Measurements from ENCODE around the gene SHROOM1.
A peak's percentile ranks its signal among the peaks of the same experiment; 100 is the strongest.

SHROOM1 gene

DNA sequence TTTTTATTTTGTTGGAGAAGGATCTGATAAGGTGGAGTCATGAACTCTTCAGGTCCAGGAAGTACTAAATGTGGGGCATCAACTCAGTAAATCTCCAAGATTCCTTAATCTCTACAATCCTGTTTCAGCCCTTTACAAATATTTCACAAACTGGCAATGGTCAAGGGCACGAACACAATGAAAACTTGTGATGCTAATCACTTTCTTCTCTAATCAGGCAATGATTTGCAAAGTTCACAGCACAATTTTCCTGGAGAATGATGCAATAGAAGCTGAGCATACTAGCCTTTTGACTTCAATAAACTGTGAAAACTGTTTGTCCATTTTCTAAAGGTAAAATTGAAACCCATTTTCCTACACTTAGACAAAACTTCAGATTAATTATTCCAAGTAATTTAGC lies 18.9 kb upstream of the SHROOM1 start:
- no peak for DNase-seq

DNA sequence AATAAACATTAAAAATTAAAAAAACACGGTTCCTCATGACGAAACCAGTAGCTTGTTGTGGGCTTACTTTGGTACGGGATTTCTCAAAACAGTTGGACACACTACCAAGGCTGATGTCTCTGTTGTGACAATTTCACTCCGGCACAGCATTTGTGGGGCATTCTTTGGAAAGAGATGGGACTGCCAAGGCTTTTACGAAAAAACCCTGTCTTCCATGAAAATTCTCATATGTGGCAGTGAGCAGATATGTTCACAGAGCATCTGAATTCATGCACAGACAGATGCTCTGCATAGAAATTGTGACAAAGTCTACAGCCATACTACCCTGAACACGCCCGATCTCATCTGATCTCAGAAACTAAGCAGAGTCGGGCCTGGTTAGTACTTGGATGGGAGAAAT lies 17.8 kb upstream of the SHROOM1 start:
- DNase-seq = no peak

DNA sequence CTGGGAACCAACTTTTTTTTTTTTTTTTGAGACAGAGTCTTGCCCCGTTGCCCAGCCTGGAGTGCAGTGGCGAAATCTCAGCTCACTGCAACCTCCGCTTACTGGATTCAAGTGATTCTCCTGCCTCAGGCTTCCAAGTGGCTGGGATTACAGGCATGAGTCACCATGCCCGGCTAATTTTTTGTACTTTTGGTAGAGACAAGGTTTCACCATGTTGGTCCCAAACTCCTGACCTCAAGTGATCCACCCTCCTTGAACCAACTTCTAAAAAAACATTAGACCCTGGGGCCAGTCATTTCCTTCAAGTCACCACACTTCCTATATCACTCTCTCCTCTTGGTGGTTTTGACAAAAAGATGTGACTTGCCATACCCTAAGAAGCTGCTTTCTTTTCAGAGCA lies 10.9 kb upstream of the SHROOM1 start:
- DNase-seq = no peak

DNA sequence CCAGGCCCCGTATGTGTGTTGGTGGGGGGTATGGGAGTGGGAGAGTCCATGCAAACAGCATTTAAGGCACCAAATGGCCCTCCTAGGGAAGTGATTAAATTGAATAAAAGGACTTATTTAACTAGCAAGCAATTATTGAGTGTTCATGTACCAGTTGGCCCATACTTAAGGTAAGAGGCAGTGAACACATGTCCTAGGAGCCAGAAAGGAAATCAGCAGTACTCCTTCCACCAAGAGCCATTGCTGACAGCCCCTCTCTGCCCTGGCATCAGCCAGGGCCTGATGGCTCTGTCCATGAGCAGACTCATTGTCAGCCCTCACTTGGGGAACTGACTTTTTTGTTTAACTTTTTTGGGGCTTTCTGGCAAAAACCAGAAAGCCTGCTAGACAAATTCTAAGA lies 10.4 kb upstream of the SHROOM1 start:
- DNase-seq = no peak

DNA sequence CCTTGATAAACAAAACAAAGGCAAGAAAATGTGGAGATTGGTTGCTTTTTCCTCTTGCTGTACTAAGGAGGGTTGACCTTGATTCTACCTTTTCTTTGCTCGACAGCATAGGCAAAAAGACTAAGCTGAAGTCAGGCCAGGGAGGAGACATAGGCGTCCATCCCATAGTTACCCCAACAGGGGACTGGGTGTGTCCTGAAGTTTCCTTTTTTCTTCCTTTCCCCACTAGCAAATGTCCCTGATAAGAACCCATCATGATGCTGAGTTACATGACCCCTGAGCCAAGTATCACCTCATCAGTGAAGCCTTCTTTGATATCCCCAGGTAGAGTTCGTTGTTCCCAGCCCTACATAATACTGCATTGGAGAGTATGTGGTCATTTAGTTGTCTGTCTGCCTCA lies 9.9 kb upstream of the SHROOM1 start:
- DNase-seq = no peak

DNA sequence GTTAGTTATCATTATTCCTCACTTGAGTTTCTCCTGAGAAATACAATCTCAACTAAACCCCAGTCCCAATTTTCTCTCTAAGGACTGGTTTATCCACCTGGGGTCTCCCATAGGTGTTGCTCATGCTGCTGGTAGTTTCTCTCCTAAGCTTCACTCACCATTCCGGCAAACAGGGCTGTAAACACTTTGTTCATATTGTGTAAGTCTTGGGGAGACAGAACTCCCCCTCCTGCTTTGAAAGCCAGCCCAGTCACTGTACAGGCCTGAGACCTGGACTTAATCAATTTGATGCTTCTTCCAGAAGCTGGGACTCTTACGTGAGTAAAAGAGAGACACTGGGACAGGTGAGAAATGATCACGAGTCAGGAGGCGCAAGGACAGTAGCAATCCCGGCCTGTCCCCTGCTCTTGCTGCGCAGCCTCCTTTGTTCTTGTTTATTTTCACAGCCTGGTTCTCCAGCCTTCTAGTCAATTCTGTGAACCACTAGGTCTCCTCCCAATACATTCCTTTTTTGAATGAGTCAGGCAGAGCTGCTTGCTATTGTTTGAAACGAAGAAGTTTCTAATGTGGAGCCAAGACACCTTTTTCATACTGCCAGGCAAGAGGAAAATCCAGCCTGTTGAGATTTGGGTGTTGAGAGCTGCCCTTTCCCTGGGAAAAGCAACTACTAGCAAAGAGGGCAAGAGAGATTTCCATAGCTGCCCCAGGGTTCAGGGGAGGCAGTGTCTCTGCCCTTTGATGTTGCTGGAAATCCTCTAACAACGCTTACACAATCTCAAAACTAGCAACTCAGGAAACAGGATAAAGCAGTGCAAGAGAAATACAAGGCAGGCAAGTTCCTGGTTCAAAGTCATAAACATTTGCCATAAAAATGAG lies 9.2 kb upstream of the SHROOM1 start:
- no peak for DNase-seq

- DNase-seq = no peak
Measured at GRCh38 chr5:132838516-132839282, 8.3 kb upstream of the SHROOM1 start.

DNA sequence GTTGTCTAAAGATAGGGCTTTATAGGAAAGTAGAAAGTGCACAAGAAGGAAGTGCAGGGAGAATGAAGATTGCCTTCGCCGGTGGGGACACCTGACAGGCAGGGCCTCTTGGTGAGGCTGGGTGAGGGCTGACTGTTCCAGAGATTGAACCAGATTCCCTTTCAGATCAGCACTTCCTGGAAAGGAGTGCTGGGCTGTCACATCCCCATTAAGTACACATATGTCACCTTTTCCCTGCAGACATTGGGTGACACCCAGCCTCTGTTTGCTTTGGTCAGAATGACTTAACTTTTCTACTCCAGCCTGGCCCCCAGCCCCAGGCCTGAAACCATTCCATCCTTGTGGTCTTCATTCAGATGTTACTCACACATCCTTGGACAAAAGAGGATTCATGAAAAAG lies 7.4 kb upstream of the SHROOM1 start:
- no peak for DNase-seq

- DNase-seq = no peak
Measured at GRCh38 chr5:132836852-132837251, 6.4 kb upstream of the SHROOM1 start.

GRCh38 chr5:132834057-132834456 lies 3.6 kb upstream of the SHROOM1 start:
- DNase-seq = no peak

DNA sequence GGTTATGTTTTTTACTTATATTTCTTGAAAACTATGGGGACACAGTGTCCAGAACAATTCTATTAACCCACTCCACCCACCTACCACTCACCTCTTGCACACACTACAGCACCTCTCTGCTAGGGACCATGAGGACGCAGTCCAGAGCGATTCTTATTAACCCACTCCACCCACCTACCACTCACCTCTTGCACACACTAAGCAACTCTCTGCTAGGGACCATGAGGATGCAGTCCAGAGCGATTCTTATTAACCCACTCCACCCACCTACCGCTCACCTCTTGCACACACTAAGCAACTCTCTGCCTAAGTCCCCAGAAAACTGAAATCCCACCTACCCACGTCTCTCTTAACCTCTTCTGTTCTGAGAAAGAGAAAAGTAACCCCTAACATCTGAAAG lies 2.2 kb upstream of the SHROOM1 start:
- no peak for DNase-seq

DNA sequence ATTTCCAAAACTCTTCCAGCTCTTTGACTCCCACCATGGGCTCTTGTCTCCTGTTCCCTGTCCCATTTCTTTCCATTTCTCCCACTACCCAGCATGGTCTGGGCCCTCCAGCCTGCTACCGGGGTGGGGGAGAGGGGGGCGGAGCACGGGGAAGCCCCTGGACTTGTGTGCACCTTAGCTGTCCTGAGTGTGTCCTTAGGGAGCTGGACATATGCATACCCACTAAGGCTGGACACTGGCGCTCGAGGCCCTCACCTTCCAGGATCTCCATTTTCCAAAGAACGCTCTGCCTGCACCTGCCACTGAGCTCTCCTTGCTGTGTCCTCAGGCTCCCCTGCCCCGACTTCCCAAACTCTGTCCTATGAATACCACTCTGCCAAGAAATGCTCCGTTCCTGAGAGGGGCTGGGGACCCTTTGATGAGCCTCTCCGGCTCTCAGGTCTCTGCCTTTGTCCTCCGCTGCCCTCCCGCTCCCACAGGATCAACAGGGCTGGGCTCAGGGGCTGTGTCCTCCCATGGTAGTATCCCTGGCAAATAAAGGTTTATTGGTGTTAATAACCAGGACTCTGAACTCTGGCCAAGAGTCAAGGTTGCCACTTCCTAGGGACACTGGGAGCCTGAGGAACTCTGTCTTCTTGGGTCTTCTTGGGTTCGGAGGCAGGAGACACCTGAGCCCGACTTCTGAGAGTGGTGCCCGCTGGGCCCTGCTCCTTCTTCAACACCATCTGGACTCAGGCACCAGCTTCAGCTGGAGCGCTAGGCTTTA lies 831 bp upstream of the SHROOM1 start:
- no peak for DNase-seq

GRCh38 chr5:132829742-132830435 lies 558 bp downstream of the SHROOM1 start:
- peak; percentile 71 for DNase-seq

GRCh38 chr5:132828846-132829494 lies 1.5 kb downstream of the SHROOM1 start:
- no peak for DNase-seq

DNA sequence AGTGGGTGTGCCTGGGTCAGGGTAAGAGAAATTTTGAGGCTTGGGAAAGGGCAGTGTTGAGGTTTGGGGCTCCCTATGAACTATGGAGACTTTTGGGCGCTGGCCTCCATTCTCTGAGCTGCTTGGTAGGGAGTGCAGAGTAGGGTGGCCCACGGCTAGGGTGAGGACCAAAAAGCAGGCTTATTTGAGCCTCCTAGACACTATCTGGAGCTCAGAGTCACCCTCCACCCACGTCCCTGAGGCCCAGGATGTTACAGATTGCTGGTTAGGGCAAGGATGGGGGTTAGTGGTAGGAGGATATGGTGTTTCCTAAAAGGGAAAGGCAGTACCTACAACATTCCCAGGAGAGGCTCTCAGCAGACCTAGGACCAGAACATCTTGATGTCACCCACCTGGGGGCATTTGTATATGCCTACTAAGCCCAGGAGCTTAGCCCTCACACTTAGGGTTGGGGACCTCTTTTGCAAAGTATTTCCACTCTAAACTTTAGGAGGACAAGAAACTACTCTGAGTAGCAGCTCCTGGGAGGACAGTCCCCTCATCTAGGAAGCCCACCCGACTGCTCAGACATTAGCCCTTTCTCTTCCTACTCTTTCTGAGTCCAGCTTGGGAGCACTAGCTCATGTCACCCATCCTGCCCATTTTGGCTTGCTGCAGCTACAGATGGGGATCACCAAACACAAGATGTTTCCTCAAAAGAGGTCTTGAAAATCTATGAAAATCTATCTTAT lies 2.3 kb downstream of the SHROOM1 start:
- no peak for DNase-seq

- no peak for DNase-seq
Measured at GRCh38 chr5:132826424-132827082, 3.9 kb downstream of the SHROOM1 start.

DNA sequence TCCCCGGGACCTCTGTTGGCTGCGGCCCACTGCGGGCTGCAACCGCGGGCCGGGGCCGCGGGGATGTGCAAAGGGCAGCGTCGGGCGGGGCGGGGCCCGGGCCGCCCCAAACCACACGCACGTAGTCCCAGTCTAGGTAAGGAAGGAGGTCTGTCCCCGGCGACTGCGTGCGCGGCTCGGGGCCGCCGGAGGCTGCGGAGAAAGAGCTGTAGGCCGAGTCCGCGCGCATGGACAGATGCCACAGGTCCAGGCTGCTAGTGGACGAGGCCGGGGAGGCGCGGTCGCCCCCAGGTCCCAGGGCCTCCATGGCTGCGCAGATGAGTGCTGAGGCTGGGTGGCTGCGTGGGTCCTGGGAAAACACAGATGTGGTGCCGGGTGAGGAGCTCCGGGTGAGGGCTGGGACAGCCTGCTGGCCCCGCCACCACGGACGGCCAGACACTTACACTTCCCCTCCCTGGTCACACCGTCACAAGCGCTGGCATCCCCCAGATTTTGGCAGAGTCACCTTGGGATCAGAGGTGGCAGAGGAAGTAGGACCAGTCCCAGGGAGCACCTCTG lies 4.5 kb downstream of the SHROOM1 start:
- no peak for DNase-seq

DNA sequence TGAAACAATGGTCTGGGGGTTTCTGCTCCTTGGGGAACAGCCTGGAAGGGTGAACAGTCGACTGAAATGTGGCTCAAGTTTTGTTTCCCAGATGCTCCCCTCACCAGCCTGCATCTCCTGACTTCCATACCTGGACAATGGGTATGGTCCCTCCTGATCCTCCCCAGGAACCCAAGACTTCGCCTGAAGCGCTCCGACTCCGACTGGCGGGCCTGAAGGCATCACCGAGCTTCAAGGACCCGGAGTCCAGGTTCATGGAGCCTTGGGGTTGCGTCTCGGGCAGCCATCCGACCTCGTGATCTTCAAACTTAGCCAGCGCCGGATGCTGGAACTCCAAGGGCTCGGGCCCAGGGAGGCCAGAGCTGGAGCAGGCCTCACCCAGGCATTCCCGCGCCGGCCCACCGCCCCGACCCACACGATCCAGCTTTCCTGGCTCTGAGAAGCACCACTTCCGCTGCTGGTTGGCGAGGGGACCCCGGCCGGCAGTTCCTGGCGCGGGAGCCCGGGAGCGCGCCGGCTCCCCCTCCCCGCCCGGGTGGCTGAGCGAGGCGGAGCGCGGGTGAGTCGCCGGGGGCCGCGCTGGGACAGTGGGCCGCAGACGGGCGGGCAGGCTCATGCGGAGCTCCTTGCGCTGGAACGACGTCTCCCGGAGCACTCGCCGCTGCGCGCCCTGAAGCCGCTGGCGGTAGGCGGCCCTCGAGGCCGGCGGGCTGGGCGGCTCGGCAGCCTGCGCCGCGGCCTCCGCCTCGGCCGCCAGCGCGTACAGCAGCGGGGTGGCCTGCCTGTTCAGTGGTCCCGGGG lies 5.2 kb downstream of the SHROOM1 start:
- DNase-seq = no peak

GRCh38 chr5:132824426-132824825 lies 6.0 kb downstream of the SHROOM1 start:
- no peak for DNase-seq
